ENCODE results near the gene TEKTIP1.

Gene TEKTIP1

GRCh38 chr19:3538965-3539755, at the start of gene TEKTIP1:
TSS of gene TEKTIP1 (plus strand) at chr19:3539174. CDS start at chr19:3539178, 4 bp downstream.
- no peak for DNase-seq

- DNase-seq, result no peak
These were observed 47.4 kb upstream of the TEKTIP1 start for GRCh38 chr19:3491396-3492119.

- DNase-seq, result no peak
These were observed 46.7 kb upstream of the TEKTIP1 start for GRCh38 chr19:3492131-3492839.

GRCh38 chr19:3492919-3493318, 46.1 kb upstream of the TEKTIP1 start:
- no peak for DNase-seq

GRCh38 chr19:3493651-3494050, 45.3 kb upstream of the TEKTIP1 start:
- no peak for DNase-seq

GRCh38 chr19:3494051-3494450, 44.9 kb upstream of the TEKTIP1 start:
- no peak for DNase-seq

- no peak for DNase-seq
These were observed 44.4 kb upstream of the TEKTIP1 start for GRCh38 chr19:3494559-3494958.

GRCh38 chr19:3496392-3497273, 42.3 kb upstream of the TEKTIP1 start:
- DNase-seq, result no peak

GRCh38 chr19:3497757-3498520, 41.0 kb upstream of the TEKTIP1 start:
- no peak for DNase-seq

GRCh38 chr19:3499738-3500428, 39.1 kb upstream of the TEKTIP1 start:
- DNase-seq, result no peak

GRCh38 chr19:3500429-3501101, 38.4 kb upstream of the TEKTIP1 start, which contains the start of gene DOHH:
TSS of gene DOHH (minus strand) at chr19:3500674. CDS start at chr19:3496814, 3,860 bp downstream.
- DNase-seq, result peak; percentile 94

GRCh38 chr19:3501780-3502179, 37.2 kb upstream of the TEKTIP1 start:
- DNase-seq, result no peak

- DNase-seq, result no peak
These were observed 35.9 kb upstream of the TEKTIP1 start for GRCh38 chr19:3503036-3503572.

- DNase-seq, result no peak
These were observed 34.2 kb upstream of the TEKTIP1 start for GRCh38 chr19:3504735-3505134.

- peak; percentile 99 for DNase-seq
These were observed 33.2 kb upstream of the TEKTIP1 start, which contains the start of gene FZR1 for GRCh38 chr19:3505598-3506383. TSS of gene FZR1 (plus strand) at chr19:3506311. CDS start at chr19:3522990, 16,679 bp downstream.

- no peak for DNase-seq
These were observed 32.3 kb upstream of the TEKTIP1 start for GRCh38 chr19:3506384-3507340.

- DNase-seq, result peak; percentile 13
These were observed 31.4 kb upstream of the TEKTIP1 start for GRCh38 chr19:3507371-3508120.
